ENCODE results near the gene CLIP3. TPM values are rescaled to one million over a fixed set of nuclear protein-coding genes. Genes with fewer than 3 reads are reported as not detected.

CLIP3 gene
- polyA plus RNA-seq, 1 donor (not counting 4 experiments of a cell fraction or from before 2014, with no cell fraction given): 0.38 TPM

DNA sequence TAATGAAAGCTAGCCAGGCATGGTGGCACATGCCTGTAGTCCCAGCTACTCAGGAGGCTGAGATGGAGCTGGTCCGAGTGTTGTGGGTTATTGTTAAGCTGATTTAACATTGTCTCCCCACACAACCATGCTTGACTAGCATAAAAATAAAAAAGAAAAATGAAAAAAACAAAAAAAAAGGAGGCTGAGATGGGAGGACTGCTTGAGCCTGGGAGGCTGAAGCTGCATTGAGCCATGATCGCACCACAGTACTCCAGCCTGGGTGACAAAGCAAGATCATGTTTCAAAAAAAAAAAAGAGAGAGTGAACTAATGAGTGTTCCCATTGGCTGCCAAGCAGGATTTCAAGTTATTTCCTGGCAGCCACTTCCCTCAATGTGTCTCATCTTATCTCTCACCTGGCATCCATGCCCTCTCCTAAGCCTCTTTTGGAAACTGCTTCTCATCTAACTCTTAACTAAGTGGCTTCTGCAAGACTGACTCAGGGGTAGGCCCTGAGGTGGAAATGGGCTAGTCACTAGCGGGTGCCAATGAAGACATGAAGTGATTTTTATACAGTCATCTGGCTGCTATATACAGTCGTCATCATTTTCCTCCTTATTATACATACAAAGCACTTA lies 16.5 kb upstream of the CLIP3 start:
- H3K27ac ChIP-seq (ENCODE audit: control insufficient read depth, insufficient read depth, low read length): peak overlapping the region; percentile 55
- H4K20me1 ChIP-seq (ENCODE audit: control insufficient read depth, extremely low read depth, insufficient read depth, low read length): no peaks in the 10 kb centered on the region
- DNase-seq (ENCODE audit: low read depth, low spot score) (peak; percentile 46), FAIRE-seq (peak; percentile 94)
- no peaks in the 10 kb centered on the region for H3K79me2 ChIP-seq (ENCODE audit: control insufficient read depth, insufficient read depth, low read length)
- H3K9ac ChIP-seq (ENCODE audit: control insufficient read depth, extremely low read depth, insufficient read depth, low read length): no peak overlapping the region
- H3K9me1 ChIP-seq (ENCODE audit: control insufficient read depth, extremely low read depth, insufficient read depth, low read length): no peaks in the 10 kb centered on the region
- peaks cover 5% of the 10 kb centered on the region for H3K4me1 ChIP-seq (ENCODE audit: control insufficient read depth, extremely low read depth, insufficient read depth, low read length)
- no peak overlapping the region for H2AFZ ChIP-seq (ENCODE audit: control insufficient read depth, low read length)
- H3K4me3 ChIP-seq (ENCODE audit: control insufficient read depth in 2 of 3, extremely low read depth in 1 of 3, insufficient read depth in 2 of 3, low read depth in 1 of 3, low read length in 3 of 3): no peak overlapping the region
- no peaks in the 10 kb centered on the region for H3K27me3 ChIP-seq (ENCODE audit: control insufficient read depth, extremely low read depth, insufficient read depth, low read length)
- dilution Hi-C loops (cut with MboI; ENCODE audit: extremely low pct_ligation_motif_present, low sequenced_read_pairs): no loop called here
- no peaks in the 10 kb centered on the region for H3K9me3 ChIP-seq (ENCODE audit: control insufficient read depth, low read depth, low read length)
- H3K4me2 ChIP-seq (ENCODE audit: control insufficient read depth, extremely low read depth, insufficient read depth, low read depth, low read length): no peak overlapping the region
- no peak for TF ChIP-seq EZH2 (IDR thresholded peaks at IDR 0.05; ENCODE audit: low read length)
- TF ChIP-seq, protein P1, sequence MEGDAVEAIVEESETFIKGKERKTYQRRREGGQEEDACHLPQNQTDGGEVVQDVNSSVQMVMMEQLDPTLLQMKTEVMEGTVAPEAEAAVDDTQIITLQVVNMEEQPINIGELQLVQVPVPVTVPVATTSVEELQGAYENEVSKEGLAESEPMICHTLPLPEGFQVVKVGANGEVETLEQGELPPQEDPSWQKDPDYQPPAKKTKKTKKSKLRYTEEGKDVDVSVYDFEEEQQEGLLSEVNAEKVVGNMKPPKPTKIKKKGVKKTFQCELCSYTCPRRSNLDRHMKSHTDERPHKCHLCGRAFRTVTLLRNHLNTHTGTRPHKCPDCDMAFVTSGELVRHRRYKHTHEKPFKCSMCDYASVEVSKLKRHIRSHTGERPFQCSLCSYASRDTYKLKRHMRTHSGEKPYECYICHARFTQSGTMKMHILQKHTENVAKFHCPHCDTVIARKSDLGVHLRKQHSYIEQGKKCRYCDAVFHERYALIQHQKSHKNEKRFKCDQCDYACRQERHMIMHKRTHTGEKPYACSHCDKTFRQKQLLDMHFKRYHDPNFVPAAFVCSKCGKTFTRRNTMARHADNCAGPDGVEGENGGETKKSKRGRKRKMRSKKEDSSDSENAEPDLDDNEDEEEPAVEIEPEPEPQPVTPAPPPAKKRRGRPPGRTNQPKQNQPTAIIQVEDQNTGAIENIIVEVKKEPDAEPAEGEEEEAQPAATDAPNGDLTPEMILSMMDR (optimal IDR thresholded peaks at IDR 0.05 in 1 of 3, IDR thresholded peaks at IDR 0.05 in 1 of 3, conservative IDR thresholded peaks at IDR 0.05 in 1 of 3; ENCODE audit: extremely low read depth in 1 of 3, insufficient read depth in 2 of 3, low read length in 3 of 3): no peak
- H3K36me3 ChIP-seq (ENCODE audit: control insufficient read depth in 2 of 2, extremely low read depth in 1 of 2, insufficient read depth in 2 of 2, low read length in 2 of 2): no peaks in the 10 kb centered on the region

DNA sequence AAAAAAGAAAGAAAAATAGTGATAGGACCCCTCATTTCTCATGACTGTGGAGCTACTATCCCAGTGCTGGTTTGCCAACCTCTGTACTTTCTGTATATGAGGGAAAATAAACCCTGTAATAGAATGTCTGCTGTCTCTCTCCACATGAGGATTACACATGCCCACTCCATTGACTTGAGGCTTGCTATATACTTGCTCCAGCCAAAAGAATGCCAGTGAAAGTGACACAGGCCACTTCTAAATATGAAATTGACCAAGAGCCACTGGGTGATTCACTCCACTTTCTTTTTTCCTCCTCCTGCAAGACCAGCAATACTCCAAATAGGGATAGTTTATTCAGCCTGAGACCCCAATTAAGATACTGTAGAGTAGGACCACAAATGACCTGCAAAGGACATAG lies 15.2 kb upstream of the CLIP3 start:
- Histone ChIP-seq H3K4me1 (ENCODE audit: control insufficient read depth, extremely low read depth, insufficient read depth, low read length) (no peaks in the 10 kb centered on the region), H3K79me2 (ENCODE audit: control insufficient read depth, insufficient read depth, low read length) (no peaks in the 10 kb centered on the region), H3K9me1 (ENCODE audit: control insufficient read depth, extremely low read depth, insufficient read depth, low read length) (no peaks in the 10 kb centered on the region), H4K20me1 (ENCODE audit: control insufficient read depth, extremely low read depth, insufficient read depth, low read length) (no peaks in the 10 kb centered on the region), H3K4me3 (ENCODE audit: control insufficient read depth in 2 of 3, extremely low read depth in 1 of 3, insufficient read depth in 2 of 3, low read depth in 1 of 3, low read length in 3 of 3) (no peak overlapping the region), H3K27ac (ENCODE audit: control insufficient read depth, insufficient read depth, low read length) (no peak overlapping the region), H3K27me3 (ENCODE audit: control insufficient read depth, extremely low read depth, insufficient read depth, low read length) (no peaks in the 10 kb centered on the region), H2AFZ (ENCODE audit: control insufficient read depth, low read length) (no peak overlapping the region), H3K36me3 (ENCODE audit: control insufficient read depth in 2 of 2, extremely low read depth in 1 of 2, insufficient read depth in 2 of 2, low read length in 2 of 2) (no peaks in the 10 kb centered on the region), H3K9me3 (ENCODE audit: control insufficient read depth, low read depth, low read length) (no peaks in the 10 kb centered on the region), H3K9ac (ENCODE audit: control insufficient read depth, extremely low read depth, insufficient read depth, low read length) (no peak overlapping the region), H3K4me2 (ENCODE audit: control insufficient read depth, extremely low read depth, insufficient read depth, low read depth, low read length) (no peak overlapping the region)
- DNase-seq (ENCODE audit: low read depth, low spot score) (no peak), FAIRE-seq (no peak)
- dilution Hi-C loops (cut with MboI; ENCODE audit: extremely low pct_ligation_motif_present, low sequenced_read_pairs): no loop called here
- TF ChIP-seq, protein P1 (optimal IDR thresholded peaks at IDR 0.05 in 1 of 3, IDR thresholded peaks at IDR 0.05 in 1 of 3, conservative IDR thresholded peaks at IDR 0.05 in 1 of 3; ENCODE audit: extremely low read depth in 1 of 3, insufficient read depth in 2 of 3, low read length in 3 of 3): no peak
- TF ChIP-seq EZH2 (IDR thresholded peaks at IDR 0.05; ENCODE audit: low read length): no peak

Data from keratinocyte (primary cell).